Activated CD8-positive, alpha-beta memory T cell treated with anti-CD3 and anti-CD28 coated beads for 4 hours (primary cell): ENCODE data around the gene TBC1D10B.

Experiments
- DNase-seq, 2 donors: peaks; one replicate each; pipeline ENCODE4 v3.0.0-alpha.2; 2020; ENCODE audit warnings: low read depth in 2 of 2

TBC1D10B gene

DNA sequence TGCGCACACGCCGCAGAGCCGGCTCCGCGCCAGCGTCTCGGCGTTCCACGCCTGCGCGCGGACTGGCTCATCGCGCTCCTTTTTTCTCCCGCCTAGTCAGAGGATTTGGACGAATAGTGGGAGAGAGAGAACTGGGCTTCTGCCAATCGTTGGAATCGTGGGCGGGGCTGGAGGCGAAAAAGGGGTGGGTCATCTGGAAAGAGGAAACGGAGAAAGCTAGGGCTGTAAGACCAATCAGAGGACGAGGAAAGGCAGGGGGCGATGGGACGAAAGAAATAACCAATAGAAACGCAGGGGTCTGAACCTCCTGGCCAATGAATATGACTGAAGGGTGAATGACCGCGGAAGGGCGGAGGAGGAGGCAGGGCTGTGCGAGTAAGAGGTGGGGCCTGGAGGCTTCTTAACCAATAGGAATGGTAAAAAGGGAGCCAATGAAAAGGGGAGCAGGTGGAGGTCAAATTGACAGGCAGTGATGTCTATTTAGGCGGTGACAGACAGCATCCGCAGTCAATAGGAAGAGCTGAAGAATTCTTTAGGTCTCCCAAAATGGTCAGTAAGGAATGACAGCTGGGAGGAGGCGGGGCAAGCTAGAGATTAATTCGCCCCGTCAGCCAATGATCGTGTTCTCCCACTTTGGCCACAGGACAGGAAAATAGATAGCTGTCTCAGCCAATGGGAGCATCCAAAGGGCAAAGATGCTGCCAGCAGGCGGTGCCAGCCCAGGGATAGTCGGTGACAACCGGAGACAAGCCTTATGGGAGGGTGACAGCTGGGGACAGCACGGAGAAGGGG, at the start of gene TBC1D10B:
TSS of gene TBC1D10B (minus strand) at position 39 of the 792 bp plus-strand sequence. CDS start 311 bp downstream, outside the sequence.
- DNase-seq, result peak; percentile 97 to 98

GRCh38 chr16:30418350-30419181, 48.3 kb upstream of the TBC1D10B start:
- DNase-seq, result no peak

- DNase-seq, result peak; percentile 72 to 77
Observed at GRCh38 chr16:30417529-30418349, 47.4 kb upstream of the TBC1D10B start.

DNA sequence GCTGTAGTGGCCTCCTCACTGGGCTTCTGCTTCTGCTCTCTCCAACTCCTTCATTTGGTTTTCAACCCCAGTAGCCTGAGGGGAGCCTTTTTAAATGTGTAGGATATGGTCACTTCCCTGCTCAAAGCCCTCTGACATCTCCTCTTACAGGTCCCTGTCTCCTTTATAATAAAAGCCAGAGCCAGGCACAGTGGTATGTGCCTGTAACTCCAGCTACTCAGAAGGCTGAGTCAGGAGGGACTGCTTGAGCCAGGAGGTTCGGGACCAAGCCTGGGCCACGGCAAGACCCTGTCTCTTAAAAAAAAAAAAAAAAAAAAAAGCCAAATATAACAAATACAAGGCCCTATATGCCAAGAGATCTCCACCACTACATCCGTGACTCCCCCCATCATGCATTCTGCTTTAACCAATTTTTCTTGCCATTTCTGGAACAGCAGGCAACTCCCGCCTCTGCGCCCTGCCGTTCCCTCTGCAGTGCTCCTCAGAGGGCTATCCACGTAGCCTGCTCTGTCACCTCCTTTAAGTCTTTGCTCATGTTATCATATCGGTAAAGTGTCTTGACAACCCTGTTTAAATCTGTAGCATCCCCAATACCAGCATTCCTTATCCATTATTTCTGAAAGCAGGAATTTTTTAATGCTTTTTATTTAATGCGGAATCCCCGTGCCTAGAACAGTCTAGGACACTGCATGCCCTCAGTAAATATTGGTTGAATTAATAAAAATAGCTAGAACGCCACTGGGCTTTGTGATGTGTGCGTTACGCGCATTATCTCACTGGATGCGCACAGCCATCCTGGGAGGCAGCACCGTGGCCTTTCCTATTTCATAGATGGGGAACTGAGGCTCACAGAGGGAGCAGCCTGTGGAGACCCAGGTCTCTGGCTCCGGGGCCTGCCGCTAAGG, 46.6 kb upstream of the TBC1D10B start:
- no peak for DNase-seq

DNA sequence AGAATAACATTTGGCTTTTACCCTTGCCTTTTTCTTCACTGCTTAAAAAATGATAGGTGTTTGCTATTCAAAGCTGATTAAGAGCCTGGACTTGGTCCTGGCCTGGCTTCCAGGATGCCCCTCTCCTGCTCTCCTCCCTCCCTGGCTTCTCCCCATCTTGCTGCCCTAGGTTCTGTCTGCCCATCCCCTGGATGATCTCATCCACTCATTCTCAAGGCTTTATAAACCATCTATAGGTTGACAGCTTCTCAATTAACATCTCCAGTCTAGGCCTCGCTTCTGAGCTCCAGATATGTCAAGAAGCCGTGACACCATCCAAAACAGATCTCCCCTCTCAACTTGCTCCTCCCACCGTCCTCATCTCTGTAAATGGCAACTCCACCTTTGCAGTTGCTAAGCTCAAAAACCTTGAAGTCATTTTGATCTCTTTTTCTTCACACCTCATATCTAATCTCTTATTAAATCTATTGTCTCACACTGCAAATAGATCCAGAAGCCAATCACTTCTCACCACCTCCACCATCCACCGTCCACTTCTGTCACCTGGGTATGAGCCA, 45.8 kb upstream of the TBC1D10B start:
- no peak for DNase-seq

- no peak for DNase-seq
Observed at GRCh38 chr16:30414159-30414558, 43.9 kb upstream of the TBC1D10B start.

DNA sequence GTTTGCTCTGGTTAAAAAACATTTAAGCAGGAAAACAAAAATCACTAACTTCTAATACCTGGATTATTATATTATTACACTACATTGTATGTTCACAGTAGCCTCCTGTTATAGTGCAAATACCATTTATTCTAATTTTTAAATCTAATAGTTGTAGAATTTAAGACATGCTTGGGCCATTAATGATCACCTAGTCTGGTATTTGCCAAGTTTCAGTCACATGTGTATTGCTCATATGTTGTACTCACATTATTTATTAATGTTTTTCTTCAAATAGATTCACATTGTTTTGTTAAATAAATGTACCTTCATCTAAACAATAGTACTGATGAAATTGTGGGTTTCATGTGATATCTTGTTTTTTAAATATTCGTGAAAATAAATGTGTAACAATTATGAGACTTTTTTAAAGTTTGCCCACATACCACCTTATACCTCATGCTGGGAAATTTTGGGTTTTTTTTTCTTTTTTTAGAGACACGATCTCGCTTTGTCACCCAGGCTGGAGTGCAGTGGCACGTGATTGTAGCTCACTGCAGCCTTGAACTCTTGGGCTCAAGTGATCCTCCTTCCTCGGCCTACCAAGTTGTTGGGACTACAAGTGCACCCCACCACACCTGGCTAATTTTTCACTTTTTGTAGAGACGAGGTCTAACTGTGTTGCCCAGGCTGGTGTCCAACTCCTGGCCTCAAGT, 43.0 kb upstream of the TBC1D10B start:
- DNase-seq, result no peak

DNA sequence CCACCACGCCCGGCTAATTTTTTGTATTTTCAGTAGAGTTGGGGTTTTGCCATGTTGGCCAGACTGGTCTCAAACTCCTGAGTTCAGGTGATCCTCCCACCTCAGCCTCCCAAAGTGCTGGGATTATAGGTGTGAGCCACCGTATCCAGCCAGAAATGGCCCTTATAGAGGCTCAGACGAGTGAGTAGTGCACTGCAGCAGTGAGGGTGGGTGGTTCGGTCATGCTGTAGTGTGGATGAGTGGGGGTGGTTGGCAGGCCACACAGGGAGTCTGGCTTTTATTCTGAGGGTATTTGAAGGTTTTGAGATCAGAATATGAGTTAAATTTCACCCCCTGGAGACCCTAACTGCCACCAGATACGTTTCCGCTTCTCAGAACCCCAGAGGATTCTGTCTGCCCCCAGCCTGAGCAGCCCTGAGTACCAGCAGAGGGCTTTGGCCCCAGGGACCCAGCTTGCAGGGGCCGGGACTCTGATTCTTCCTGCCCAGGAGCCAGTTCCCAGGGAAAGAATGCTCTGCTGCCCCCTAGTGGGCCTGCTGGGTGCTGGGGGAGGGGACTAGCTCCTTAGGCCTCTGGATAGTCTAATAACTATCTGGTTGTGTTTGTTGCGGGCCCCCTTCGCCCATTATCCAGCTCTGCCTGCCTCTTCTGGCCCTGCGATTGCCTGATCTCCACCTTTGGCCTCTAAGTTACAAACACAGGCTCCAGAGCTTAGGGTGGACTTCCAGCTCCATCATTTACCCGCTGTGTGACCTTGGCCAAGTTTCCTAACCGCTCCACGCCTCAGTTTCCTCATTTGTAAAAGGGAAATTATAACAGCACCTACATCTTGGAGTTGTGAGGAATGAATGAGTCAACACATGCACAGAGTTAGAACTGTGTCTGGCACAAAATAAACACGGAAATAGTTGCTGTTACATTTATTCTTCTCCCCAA, 39.1 kb upstream of the TBC1D10B start:
- peak; percentile 83 to 92 for DNase-seq

- no peak for DNase-seq
Observed at GRCh38 chr16:30407804-30408534, 37.7 kb upstream of the TBC1D10B start.

- peak; percentile 77 to 85 for DNase-seq
Observed at GRCh38 chr16:30407102-30407803, 37.0 kb upstream of the TBC1D10B start, which contains the start of gene ZNF771. Gene ZNF771 (plus strand): TSS chr16:30407606. CDS start chr16:30408054, 448 bp downstream.

GRCh38 chr16:30406795-30407101, 36.5 kb upstream of the TBC1D10B start:
- DNase-seq, result no peak

- DNase-seq, result no peak
Observed at GRCh38 chr16:30401768-30402425, 31.6 kb upstream of the TBC1D10B start.

GRCh38 chr16:30399435-30400186, 29.3 kb upstream of the TBC1D10B start:
- DNase-seq, result no peak

- DNase-seq, result no peak
Observed at GRCh38 chr16:30398661-30399434, 28.6 kb upstream of the TBC1D10B start.
